Endothelial cell of umbilical vein (primary cell): Measurements from ENCODE around the gene NOP9. TPM values are rescaled to one million over a fixed set of nuclear protein-coding genes. Genes with fewer than 3 reads are reported as not detected.

Source experiments
- BruUV-seq: library from RNA; stranded (reverse); fragments of 400-500 nt; replicated peaks from 2 replicates; lab custom pipeline; 2021; lab: Mats Ljungman, UMichigan
- CTCF ChIA-PET: fragments of 300-600, 350-600 bp; sonication (Branson Sonifier 250); formaldehyde crosslinking; loops from one replicate; lab custom pipeline; 2021; ENCODE audit warnings: antibody characterized with exemption, inconsistent platforms; lab: Charles Lee
- POLR2A ChIA-PET: fragments of 300-600, 350-600 bp; sonication (Branson Sonifier 250); formaldehyde crosslinking; loops from one replicate; lab custom pipeline; 2021; ENCODE audit warnings: antibody characterized with exemption, inconsistent platforms; lab: Charles Lee
- DNase-seq: peaks from one replicate; pipeline ENCODE4 v3.0.0-alpha.2; 2011; ENCODE audit warnings: low read depth, low spot score
- FAIRE-seq: peaks from 2 replicates; lab custom pipeline; 2011; peaks lifted over from hg19 to GRCh38; lab: Jason Lieb, UNC
- H2AFZ ChIP-seq: 2 replicates; pipeline ENCODE4 v1.6.0; 2012; ENCODE audit warnings: low read depth, low read length, control low read depth, inconsistent platforms
- H3K27ac ChIP-seq: 2 replicates; pipeline ENCODE4 v1.5.1; 2011; ENCODE audit warnings: low read depth, mild to moderate bottlenecking, control low read depth, low read length, moderate library complexity; ENCODE audit not compliant: insufficient read depth
- H3K27me3 ChIP-seq, 2 experiments: 2 replicates each; pipeline versions ENCODE4 v1.6.0 to v1.6.1; 2011; ENCODE audit warnings: low read length in 2 of 2, mixed read lengths in 1 of 2; ENCODE audit not compliant: control insufficient read depth in 2 of 2, insufficient read depth in 2 of 2
- H3K36me3 ChIP-seq, 2 experiments: 2 replicates in 1 of 2; 3 replicates in 1 of 2; pipeline ENCODE4 v1.5.1; 2011; ENCODE audit warnings: low read length in 2 of 2, mild to moderate bottlenecking in 1 of 2, moderate library complexity in 1 of 2; ENCODE audit not compliant: control insufficient read depth in 2 of 2, insufficient read depth in 2 of 2; ENCODE audit errors: extremely low read depth in 1 of 2
- H3K4me1 ChIP-seq: 3 replicates; pipeline ENCODE4 v1.5.1; 2011; ENCODE audit warnings: mild to moderate bottlenecking, low read length; ENCODE audit not compliant: control insufficient read depth, insufficient read depth; ENCODE audit errors: extremely low read depth
- H3K4me2 ChIP-seq: 2 replicates; pipeline ENCODE4 v1.6.1; 2011; ENCODE audit warnings: low read length, control low read depth, mixed read lengths; ENCODE audit not compliant: insufficient read depth
- H3K4me3 ChIP-seq, 3 experiments: fragments of 200-600 bp in 1 of 3; sonication (generic), shearing (Covaris generic) in 1 of 3; replicated peaks in 1 of 3; 2 replicates each; pipeline ENCODE4 v1.5.1; 2011 to 2016; ENCODE audit warnings: control low read depth in 3 of 3, low read length in 3 of 3, mild to moderate bottlenecking in 2 of 3, inconsistent platforms in 1 of 3, low read depth in 1 of 3, moderate library complexity in 1 of 3; ENCODE audit not compliant: insufficient read depth in 1 of 3
- H3K79me2 ChIP-seq: 2 replicates; pipeline ENCODE4 v1.6.0; 2012; ENCODE audit warnings: low read length, inconsistent platforms; ENCODE audit not compliant: control insufficient read depth, insufficient read depth
- H3K9ac ChIP-seq: replicated peaks from 2 replicates; pipeline ENCODE3; 2011; ENCODE audit warnings: low read length, control low read depth; ENCODE audit not compliant: insufficient read depth; ENCODE audit errors: extremely low read depth
- H3K9me1 ChIP-seq: replicated peaks from 3 replicates; pipeline ENCODE4 v1.6.0; 2011; ENCODE audit warnings: mild to moderate bottlenecking, low read length; ENCODE audit not compliant: control insufficient read depth, insufficient read depth; ENCODE audit errors: extremely low read depth
- H3K9me3 ChIP-seq: replicated peaks from 2 replicates; pipeline ENCODE4 v1.5.1; 2012; ENCODE audit warnings: low read length, inconsistent platforms; ENCODE audit not compliant: control insufficient read depth, insufficient read depth
- H4K20me1 ChIP-seq: replicated peaks from 2 replicates; pipeline ENCODE3; 2011; ENCODE audit warnings: mild to moderate bottlenecking, low read length; ENCODE audit not compliant: control insufficient read depth, insufficient read depth; ENCODE audit errors: extremely low read depth
- CTCF ChIP-seq, 2 donors: IDR thresholded peaks; 1 replicate in 1 of 2; 2 replicates in 1 of 2; pipeline ENCODE4 v1.5.1; 2011; ENCODE audit warnings: low read length in 2 of 2, mild to moderate bottlenecking in 2 of 2, moderate library complexity in 2 of 2, control low read depth in 1 of 2, inconsistent platforms in 1 of 2, low read depth in 1 of 2; ENCODE audit not compliant: insufficient read depth in 1 of 2; ENCODE audit errors: extremely low read depth in 1 of 2
- GATA2 ChIP-seq: IDR thresholded peaks from 2 replicates; pipeline ENCODE4 v1.7.0; 2011; ENCODE audit warnings: low read depth, mild to moderate bottlenecking, moderate library complexity, mixed read lengths, low read length; ENCODE audit not compliant: insufficient read length, insufficient read depth
- dilution Hi-C: fragments of 300-500 bp; cut with MboI; formaldehyde crosslinking; loops from one replicate; pipeline ENCODE4 v1.15.0; 2019; ENCODE audit warnings: low sequenced_read_pairs; ENCODE audit not compliant: extremely low pct_ligation_motif_present
- intact Hi-C: fragments of 100-400 bp; cut with micrococcal nuclease; formaldehyde crosslinking; loops from one replicate; pipeline ENCODE4 v1.10.0; 2022
- polyA plus RNA-seq, 4 experiments: library from polyadenylated mRNA; depleted of rRNA in 3 of 4; stranded (reverse) in 3 of 4; unstranded in 1 of 4; fragments of >200 nt; gene quantifications; 2 replicates each; pipeline versions ENCODE4 v1.2.1 to v1.2.3, GENCODE V29; 2011 to 2012; ENCODE audit warnings: missing spikeins in 1 of 4
- total RNA-seq: library from RNA; stranded (reverse); gene quantifications from 2 replicates; pipeline ENCODE4 v1.2.3, GENCODE V29; 2021
- TF ChIP-seq, protein P1 (sequence below): IDR thresholded peaks from 2 replicates; pipeline ENCODE4 v1.6.1; 2011; ENCODE audit not compliant: insufficient read depth, insufficient read length

Gene NOP9
- total and polyA plus RNA-seq, 2 donors (not counting 3 experiments of a cell fraction or from before 2014, with no cell fraction given), result 16.2 to 31.0 TPM

GRCh38 chr14:24297190-24297964, 2.3 kb upstream of the NOP9 start:
- H3K9ac ChIP-seq, result no peak overlapping the region
- H3K9me1 ChIP-seq, result no peaks in the 10 kb centered on the region
- FAIRE-seq (no peak), DNase-seq (peak; percentile 40)
- peaks cover 5 to 11% of the 10 kb centered on the region in 2 experiments for H3K36me3 ChIP-seq
- TF ChIP-seq, protein P1, sequence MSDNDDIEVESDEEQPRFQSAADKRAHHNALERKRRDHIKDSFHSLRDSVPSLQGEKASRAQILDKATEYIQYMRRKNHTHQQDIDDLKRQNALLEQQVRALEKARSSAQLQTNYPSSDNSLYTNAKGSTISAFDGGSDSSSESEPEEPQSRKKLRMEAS, result no peak
- peak; percentile 56 for TF ChIP-seq GATA2
- TF ChIP-seq CTCF (IDR thresholded peaks at IDR 0.05; ENCODE audit: extremely low read depth in 1 of 2, insufficient read depth in 1 of 2, low read depth in 1 of 2, low read length in 2 of 2), result peak; percentile 13 to 45
- H3K4me3 ChIP-seq, result no peak overlapping the region
- no peak overlapping the region for H2AFZ ChIP-seq
- POLR2A ChIA-PET, result interaction anchor here (0.6 to 1.5 kb wide), 3 partner anchors 55 to 82 kb away, joined by 3 to 7 read pairs (median 3); partner anchors contain the start of genes MDP1 and TINF2
- dilution Hi-C loops (no loop called here), intact Hi-C loops (loop anchor here (1.0 to 5.0 kb wide), 4 partner anchors 109 to 239 kb away; partner anchors contain the start of genes IPO4, IRF9, PSME2 and RNF31)
- H4K20me1 ChIP-seq, result no peaks in the 10 kb centered on the region
- BruUV-seq, result no TSS peak
- peaks cover 22% of the 10 kb centered on the region for H3K4me1 ChIP-seq
- H3K27me3 ChIP-seq, result no peaks in the 10 kb centered on the region
- H3K4me2 ChIP-seq, result no peak overlapping the region
- CTCF ChIA-PET, result interaction anchor here (0.7 to 5.5 kb wide), 30 partner anchors 12 to 284 kb away, joined by 3 to 199 read pairs (median 8); partner anchors contain the start of genes CHMP4A, CIDEB, IPO4 and IRF9
- H3K79me2 ChIP-seq, result peaks cover 11% of the 10 kb centered on the region
- no peak overlapping the region for H3K27ac ChIP-seq
- H3K9me3 ChIP-seq, result no peaks in the 10 kb centered on the region
